B cell (primary cell): Measurements from ENCODE around the gene ARHGAP27. TPM values are rescaled to one million over a fixed set of nuclear protein-coding genes. Genes with fewer than 3 reads are reported as not detected.
A peak's percentile ranks its signal among the peaks of the same experiment; 100 is the strongest.

Source experiments
- ATAC-seq: fragments of 200-7000 bp; cut with Tn5 transposase; one replicate; pipeline ENCODE4 v1.10.0; 2021; ENCODE audit warnings: low read depth, mild to moderate bottlenecking, moderate number of reproducible peaks, moderate library complexity
- CTCF ChIA-PET: fragments of 350-600 bp; sonication (Branson Sonifier 250); formaldehyde crosslinking; loops from one replicate; lab custom pipeline; 2021; ENCODE audit warnings: antibody characterized with exemption, inconsistent platforms; lab: Charles Lee
- POLR2A ChIA-PET: fragments of 350-600 bp; sonication (Branson Sonifier 250); formaldehyde crosslinking; loops from one replicate; lab custom pipeline; 2021; ENCODE audit warnings: antibody characterized with exemption; lab: Charles Lee
- DNase-seq: peaks from one replicate; pipeline ENCODE4 v3.0.0; 2013
- H2AFZ ChIP-seq: 2 replicates; pipeline ENCODE4 v1.6.1; 2012; ENCODE audit warnings: mild to moderate bottlenecking, low read depth, low read length; ENCODE audit not compliant: insufficient read depth, poor library complexity, severe bottlenecking
- H3K27ac ChIP-seq, 2 donors: 1 replicate in 1 of 2; 2 replicates in 1 of 2; pipeline ENCODE4 v1.5.1; 2012 to 2013; ENCODE audit warnings: low read length in 2 of 2, mild to moderate bottlenecking in 2 of 2, moderate library complexity in 1 of 2
- H3K27me3 ChIP-seq, 4 experiments: fragments of 200-600 bp in 1 of 4; sonication (generic) in 1 of 4; replicated peaks in 1 of 4; 1 replicate in 2 of 4; 2 replicates in 2 of 4; pipeline versions ENCODE4 v1.6.1 to v1.7.0; 2013 to 2016; ENCODE audit warnings: low read length in 3 of 4, mild to moderate bottlenecking in 2 of 4, mixed read lengths in 1 of 4, moderate library complexity in 1 of 4; ENCODE audit not compliant: insufficient read depth in 4 of 4, control insufficient read depth in 3 of 4; ENCODE audit errors: control extremely low read depth in 1 of 4
- H3K36me3 ChIP-seq, 2 experiments: replicated peaks in 1 of 2; 1 replicate in 1 of 2; 2 replicates in 1 of 2; pipeline versions ENCODE4 v1.6.1 to v1.7.1; 2013; ENCODE audit warnings: low read length in 1 of 2; ENCODE audit not compliant: insufficient read depth in 2 of 2, control insufficient read depth in 1 of 2; ENCODE audit errors: control extremely low read depth in 1 of 2, extremely low read depth in 1 of 2
- H3K4me1 ChIP-seq, 2 donors: fragments of 200-600 bp in 1 of 2; sonication (generic) in 1 of 2; 1 replicate in 1 of 2; 2 replicates in 1 of 2; pipeline versions ENCODE4 v1.5.1 to v1.6.1; 2013 to 2017; ENCODE audit warnings: low read length in 2 of 2; ENCODE audit not compliant: control insufficient read depth in 2 of 2, insufficient read depth in 2 of 2
- H3K4me2 ChIP-seq: replicated peaks from 2 replicates; pipeline ENCODE3; 2012; ENCODE audit warnings: mild to moderate bottlenecking, low read depth, low read length; ENCODE audit not compliant: poor library complexity, severe bottlenecking
- H3K4me3 ChIP-seq, 5 experiments: fragments of 200-600 bp in 1 of 5; sonication (generic) in 1 of 5; 1 replicate in 3 of 5; 2 replicates in 2 of 5; pipeline versions ENCODE4 v1.5.1 to v1.7.0; 2011 to 2016; ENCODE audit warnings: low read length in 4 of 5, mild to moderate bottlenecking in 4 of 5, low read depth in 2 of 5, control low read depth in 1 of 5, moderate library complexity in 1 of 5; ENCODE audit not compliant: insufficient read depth in 1 of 5; ENCODE audit errors: control extremely low read depth in 1 of 5, extremely low read depth in 1 of 5
- H3K79me2 ChIP-seq: fragments of 200-600 bp; sonication (generic); one replicate; pipeline ENCODE4 v1.6.0; 2016; ENCODE audit warnings: low read length; ENCODE audit not compliant: control insufficient read depth, insufficient read depth
- H3K9ac ChIP-seq: fragments of 200-600 bp; sonication (generic); 2 replicates; pipeline ENCODE4 v1.6.1; 2017; ENCODE audit warnings: mild to moderate bottlenecking, low read length, moderate library complexity
- H3K9me3 ChIP-seq, 3 donors: one replicate each; pipeline versions ENCODE4 v1.6.1 to v1.7.1; 2013; ENCODE audit warnings: low read length in 2 of 3; ENCODE audit not compliant: control insufficient read depth in 2 of 3, insufficient read depth in 1 of 3; ENCODE audit errors: control extremely low read depth in 1 of 3
- H4K20me1 ChIP-seq: 2 replicates; pipeline ENCODE4 v1.6.0; 2012; ENCODE audit warnings: mild to moderate bottlenecking, low read length; ENCODE audit not compliant: insufficient read depth, control insufficient read depth, poor library complexity, severe bottlenecking
- H3K27ac Mint-ChIP-seq: one replicate; pipeline ENCODE4 v1.8.0; 2021; ENCODE audit warnings: mixed read lengths
- H3K27me3 Mint-ChIP-seq: one replicate; pipeline ENCODE4 v1.8.0; 2021; ENCODE audit warnings: mixed read lengths
- H3K4me1 Mint-ChIP-seq: one replicate; pipeline ENCODE4 v1.8.0; 2021; ENCODE audit warnings: mixed read lengths
- H3K4me3 Mint-ChIP-seq: one replicate; pipeline ENCODE4 v1.8.0; 2021; ENCODE audit warnings: mixed read lengths
- H3K9me3 Mint-ChIP-seq: one replicate; pipeline ENCODE4 v1.8.0; 2022; ENCODE audit warnings: mixed read lengths; ENCODE audit not compliant: insufficient read depth
- EZH2 ChIP-seq: IDR thresholded peaks from 2 replicates; pipeline ENCODE4 v1.6.1; 2012; ENCODE audit warnings: borderline replicate concordance, low read depth, mild to moderate bottlenecking, moderate library complexity, low read length; ENCODE audit not compliant: insufficient read depth, poor library complexity, severe bottlenecking
- whole genome bisulfite sequencing: methylation state at CpG from one replicate; pipeline ENCODE4 v1.1.5; 2013; ENCODE audit warnings: missing lambda C conversion rate; ENCODE audit not compliant: insufficient coverage; 5-methylcytosine and 5-hydroxymethylcytosine counted together
- intact Hi-C: fragments of 100-400 bp; cut with micrococcal nuclease; formaldehyde crosslinking; loops from one replicate; pipeline ENCODE4 v1.10.0; 2022
- polyA plus RNA-seq: library from polyadenylated mRNA; depleted of rRNA; stranded (reverse); fragments of >200 nt; gene quantifications from 2 replicates; pipeline ENCODE4 v1.2.3, GENCODE V29; 2012
- total RNA-seq, 2 donors: library from RNA; stranded (reverse); fragments of 120-200 nt in 1 of 2; gene quantifications; 1 replicate in 1 of 2; 2 replicates in 1 of 2; pipeline versions ENCODE4 v1.2.3 to v1.2.4, GENCODE V29; 2013 to 2022

ARHGAP27 gene
- total and polyA plus RNA-seq, 2 donors (not counting 1 experiment from before 2014, with no cell fraction given): 159 to 227 TPM

DNA sequence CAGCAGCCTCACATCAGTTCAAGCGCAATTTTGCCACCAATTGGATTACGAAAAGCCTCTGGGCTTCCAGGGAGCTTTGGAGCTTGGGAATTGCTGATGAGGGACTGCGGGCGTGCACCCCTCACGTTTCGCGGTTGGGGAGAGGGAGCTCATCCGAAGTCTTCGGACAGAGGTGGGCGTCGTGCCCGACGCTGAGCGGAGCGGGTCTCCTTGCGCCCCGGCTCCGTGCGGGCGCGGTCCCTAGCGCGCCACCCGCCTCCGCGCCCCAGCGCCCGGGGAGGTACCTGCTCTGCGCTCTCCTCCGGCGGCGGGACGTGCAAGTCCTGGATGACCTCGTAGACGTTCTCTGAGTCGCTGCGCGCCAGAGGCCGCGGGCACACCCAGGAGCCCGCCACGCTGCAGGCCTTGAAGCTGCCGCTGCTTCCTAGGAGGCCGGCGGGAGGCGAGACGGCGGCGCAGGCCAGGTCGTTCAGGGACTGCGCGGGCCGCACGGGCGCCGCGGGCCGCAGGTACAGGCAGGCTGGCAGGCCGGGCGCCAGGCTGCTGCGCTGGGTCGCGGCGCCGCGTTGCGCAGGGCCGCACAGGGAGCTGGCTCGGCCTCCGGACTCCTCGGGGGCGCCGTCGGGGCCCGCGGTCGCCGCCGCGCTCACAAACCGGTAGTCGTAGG, 3.2 kb downstream of the ARHGAP27 start:
- H3K4me3 Mint-ChIP-seq: peak overlapping the region; percentile 92
- Histone ChIP-seq H2AFZ (no peak overlapping the region), H3K79me2 (no peaks in the 10 kb centered on the region), H3K27me3 (no peaks in the 10 kb centered on the region), H3K4me1 (peaks cover 33 to 53% of the 10 kb centered on the region in 2 donors), H3K4me3 (peak overlapping the region in 3 of 5 experiments; percentile 21 to 79 (median 36)), H3K27ac (peak overlapping the region; percentile 67 to 74), H3K9me3 (no peaks in the 10 kb centered on the region), H3K4me2 (peak overlapping the region; percentile 79), H3K9ac (peak overlapping the region; percentile 65), H3K36me3 (no peaks in the 10 kb centered on the region), H4K20me1 (no peaks in the 10 kb centered on the region)
- intact Hi-C loops: no loop called here
- no peaks in the 10 kb centered on the region for H3K9me3 Mint-ChIP-seq
- peak overlapping the region; percentile 89 for H3K27ac Mint-ChIP-seq
- ATAC-seq: no peak
- no peak for DNase-seq
- POLR2A ChIA-PET: interaction anchor here (0.6 to 1.6 kb wide), 3 partner anchors 62 to 1177 kb away, joined by 4 to 8 read pairs (median 5); no protein-coding TSS in a partner anchor
- TF ChIP-seq EZH2: no peak
- peaks cover 35% of the 10 kb centered on the region for H3K4me1 Mint-ChIP-seq
- CTCF ChIA-PET: interaction anchor here (0.6 to 6.5 kb wide), 9 partner anchors 10 to 294 kb away, joined by 3 to 71 read pairs (median 4); partner anchors contain the start of genes ACBD4 and HEXIM2
- WGBS: 89% methylated on average over 81 of the region's 82 CpGs
- H3K27me3 Mint-ChIP-seq: no peaks in the 10 kb centered on the region

- Histone ChIP-seq H3K9ac (peak overlapping the region; percentile 65), H3K27ac (peak overlapping the region; percentile 67 to 74)
- CTCF ChIA-PET: interaction anchor here (0.6 to 6.5 kb wide), 15 partner anchors 10 to 294 kb away, joined by 3 to 71 read pairs (median 4); partner anchors contain the start of genes ACBD4 and HEXIM2
Observed at GRCh38 chr17:45428931-45429338, 3.7 kb downstream of the ARHGAP27 start.

More at GRCh38 chr17:45428931-45429338, 3.7 kb downstream of the ARHGAP27 start:
- Mint-ChIP-seq H3K9me3 (no peaks in the 10 kb centered on the region), H3K27ac (peak overlapping the region; percentile 89), H3K4me1 (peaks cover 35% of the 10 kb centered on the region), H3K27me3 (no peaks in the 10 kb centered on the region), H3K4me3 (peak overlapping the region; percentile 92)
- no peak for TF ChIP-seq EZH2
- H3K4me3 ChIP-seq: peak overlapping the region; percentile 21 to 79 (median 42)
- ATAC-seq (peak; percentile 12), DNase-seq (peak; percentile 85)
- H4K20me1 ChIP-seq: no peaks in the 10 kb centered on the region
- H2AFZ ChIP-seq: no peak overlapping the region
- POLR2A ChIA-PET: interaction anchor here (0.6 to 2.5 kb wide), 4 partner anchors 16 to 1177 kb away, joined by 4 to 10 read pairs (median 6); no protein-coding TSS in a partner anchor
- WGBS: 0% methylated on average over 11 of the region's 15 CpGs
- H3K4me1 ChIP-seq: peaks cover 33 to 53% of the 10 kb centered on the region in 2 donors
- H3K27me3 ChIP-seq: no peaks in the 10 kb centered on the region
- no peaks in the 10 kb centered on the region for H3K36me3 ChIP-seq
- intact Hi-C loops: loop anchor here (1.0 kb wide), 2 partner anchors 19 to 34 kb away; no protein-coding TSS in a partner anchor
- H3K9me3 ChIP-seq: no peaks in the 10 kb centered on the region
- peak overlapping the region; percentile 79 for H3K4me2 ChIP-seq
- H3K79me2 ChIP-seq: no peaks in the 10 kb centered on the region
